NOMO-1 treated with dmso at 0.1 percent for 144 hours (cell line): ENCODE data around the gene ZNF423.

ENCODE experiments used
- DNase-seq: peaks from one replicate; lab custom pipeline; 2025; ENCODE audit not compliant: unreplicated experiment; lab: John Stamatoyannopoulos, UW

ZNF423 gene

GRCh38 chr16:49849754-49850108, 6.2 kb downstream of the ZNF423 start:
- DNase-seq, result no peak

- DNase-seq, result no peak
These were observed 6.7 kb downstream of the ZNF423 start for GRCh38 chr16:49849037-49849753.

- no peak for DNase-seq
These were observed 7.4 kb downstream of the ZNF423 start for GRCh38 chr16:49848530-49848929.

GRCh38 chr16:49846800-49847199, 9.1 kb downstream of the ZNF423 start:
- no peak for DNase-seq

- no peak for DNase-seq
These were observed 11.6 kb downstream of the ZNF423 start for GRCh38 chr16:49844359-49844758.

GRCh38 chr16:49843758-49844157, 12.2 kb downstream of the ZNF423 start:
- DNase-seq, result no peak

GRCh38 chr16:49842972-49843371, 12.9 kb downstream of the ZNF423 start:
- DNase-seq, result no peak

GRCh38 chr16:49839017-49839825, 16.7 kb downstream of the ZNF423 start:
- no peak for DNase-seq

GRCh38 chr16:49838441-49839016, 17.4 kb downstream of the ZNF423 start:
- DNase-seq, result no peak

GRCh38 chr16:49837688-49838410, 18.1 kb downstream of the ZNF423 start:
- DNase-seq, result no peak

GRCh38 chr16:49836668-49837067, 19.2 kb downstream of the ZNF423 start:
- DNase-seq, result no peak

GRCh38 chr16:49836218-49836617, 19.7 kb downstream of the ZNF423 start:
- no peak for DNase-seq

- DNase-seq, result no peak
These were observed 20.6 kb downstream of the ZNF423 start for GRCh38 chr16:49835161-49835777.

- DNase-seq, result no peak
These were observed 21.3 kb downstream of the ZNF423 start for GRCh38 chr16:49834531-49835151.

GRCh38 chr16:49833796-49834530, 21.9 kb downstream of the ZNF423 start:
- DNase-seq, result no peak

- no peak for DNase-seq
These were observed 22.8 kb downstream of the ZNF423 start for GRCh38 chr16:49833085-49833484.

- DNase-seq, result no peak
These were observed 23.7 kb downstream of the ZNF423 start for GRCh38 chr16:49832177-49832576.

- DNase-seq, result no peak
These were observed 25.0 kb downstream of the ZNF423 start for GRCh38 chr16:49830873-49831272.

GRCh38 chr16:49828533-49829267, 27.2 kb downstream of the ZNF423 start:
- DNase-seq, result no peak
